Measurements from ENCODE around the gene ATXN10.

The ATXN10 gene

DNA sequence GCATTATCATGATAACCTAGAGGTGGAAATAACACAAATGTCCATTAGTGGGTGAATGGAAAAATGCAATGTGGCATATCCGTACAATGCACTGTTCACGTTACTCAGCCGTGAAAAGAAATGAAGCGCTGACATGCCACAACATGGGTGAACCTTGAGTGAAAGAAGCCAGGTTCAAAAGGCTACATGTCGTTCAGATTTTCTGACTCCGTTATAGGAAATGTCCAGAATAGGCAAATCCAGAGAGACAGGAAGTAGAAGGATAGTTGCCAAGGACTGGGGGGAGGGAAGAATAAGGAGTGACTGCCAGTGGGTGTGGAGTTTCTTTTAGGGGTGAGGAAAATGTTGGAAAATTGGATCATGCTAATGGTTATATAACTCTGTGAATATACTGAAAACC, 133.8 kb downstream of the ATXN10 start:
- H3K4me3 ChIP-seq (replicated peaks; ENCODE audit: low read depth, low read length) = no peak overlapping the region
- no peak for TF ChIP-seq CTCF (IDR thresholded peaks at IDR 0.05; ENCODE audit: low read depth, low read length, missing control alignments)
- DNase-seq (ENCODE audit: extremely low read depth, low read depth) = no peak

GRCh38 chr22:45807156-45807915, 135.7 kb downstream of the ATXN10 start:
- TF ChIP-seq CTCF (IDR thresholded peaks at IDR 0.05; ENCODE audit: low read depth, low read length, missing control alignments) = no peak
- no peak for DNase-seq (ENCODE audit: extremely low read depth, low read depth)
- no peak overlapping the region for H3K4me3 ChIP-seq (replicated peaks; ENCODE audit: low read depth, low read length)

GRCh38 chr22:45812910-45813309, 141.3 kb downstream of the ATXN10 start:
- no peak for TF ChIP-seq CTCF (IDR thresholded peaks at IDR 0.05; ENCODE audit: low read depth, low read length, missing control alignments)
- no peak overlapping the region for H3K4me3 ChIP-seq (replicated peaks; ENCODE audit: low read depth, low read length)
- no peak for DNase-seq (ENCODE audit: extremely low read depth, low read depth)

DNA sequence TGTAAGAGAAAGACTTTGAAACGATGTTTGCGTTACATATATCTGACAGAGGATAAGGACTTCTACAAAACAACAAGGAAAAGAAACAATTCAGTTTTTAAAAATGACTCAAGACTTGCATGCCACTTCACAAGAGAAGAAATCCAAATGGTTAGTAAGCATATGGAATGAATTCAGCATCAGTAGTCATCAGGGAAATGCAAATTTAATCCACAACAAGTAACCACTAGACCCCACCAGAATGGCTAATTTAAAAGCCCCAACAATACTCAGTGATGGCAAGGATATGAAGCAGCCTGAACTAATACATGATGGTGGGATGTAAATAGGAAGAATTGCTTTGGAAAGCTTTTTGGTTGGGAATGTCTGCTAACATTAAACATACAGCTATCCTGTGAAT, 142.6 kb downstream of the ATXN10 start:
- TF ChIP-seq CTCF (IDR thresholded peaks at IDR 0.05; ENCODE audit: low read depth, low read length, missing control alignments) = no peak
- H3K4me3 ChIP-seq (replicated peaks; ENCODE audit: low read depth, low read length) = no peak overlapping the region
- DNase-seq (ENCODE audit: extremely low read depth, low read depth) = no peak

- no peak overlapping the region for H3K4me3 ChIP-seq (replicated peaks; ENCODE audit: low read depth, low read length)
- no peak for TF ChIP-seq CTCF (IDR thresholded peaks at IDR 0.05; ENCODE audit: low read depth, low read length, missing control alignments)
- DNase-seq (ENCODE audit: extremely low read depth, low read depth) = no peak
These were observed 145.1 kb downstream of the ATXN10 start for GRCh38 chr22:45816776-45817175.

- H3K4me3 ChIP-seq (replicated peaks; ENCODE audit: low read depth, low read length) = no peak overlapping the region
- no peak for DNase-seq (ENCODE audit: extremely low read depth, low read depth)
- TF ChIP-seq CTCF (IDR thresholded peaks at IDR 0.05; ENCODE audit: low read depth, low read length, missing control alignments) = no peak
These were observed 146.2 kb downstream of the ATXN10 start for GRCh38 chr22:45817745-45818423.
